ENCODE data around the gene CLINT1.
"Not testable (repeated sequence)": the region's sequence is repeated elsewhere in the genome, so short reads cannot be mapped to it uniquely, and the experiment has no call there.

CLINT1 gene

DNA sequence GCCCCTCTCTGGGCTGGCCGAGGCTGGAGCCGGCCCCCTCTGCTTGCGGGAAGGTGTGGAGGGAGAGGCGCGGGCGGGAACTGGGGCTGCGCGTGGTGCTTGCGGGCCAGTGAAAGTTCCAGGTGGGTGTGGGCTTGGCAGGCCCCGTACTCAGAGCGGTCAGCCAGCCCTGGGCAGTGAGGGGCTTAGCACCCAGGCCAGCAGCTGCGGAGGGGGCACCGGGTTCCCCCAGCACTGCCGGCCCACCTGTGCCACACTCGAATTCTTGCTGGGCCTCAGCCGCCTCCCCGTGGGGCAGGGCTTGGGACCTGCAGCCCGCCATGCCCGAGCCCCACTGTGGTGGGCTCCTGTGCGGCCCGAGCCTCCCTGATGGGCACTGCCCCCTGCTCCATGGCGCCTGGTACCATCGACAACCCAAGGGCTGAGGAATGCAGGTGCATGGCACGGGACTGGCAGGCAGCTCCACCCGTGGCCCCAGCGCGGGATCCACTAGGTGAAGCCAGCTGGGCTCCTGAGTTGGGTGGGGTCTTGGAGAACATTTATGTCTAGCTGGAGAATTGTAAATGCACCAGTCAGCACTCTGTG, 27.9 kb upstream of the CLINT1 start:
- Histone ChIP-seq H3K9me3 (ENCODE audit: control insufficient read depth, insufficient read depth, low read length) (peaks cover 2% of the 10 kb centered on the region; the same call in 1 of the 2 replicates), H3K4me1 (ENCODE audit: control insufficient read depth, insufficient read depth, low read length) (peaks cover 2% of the 10 kb centered on the region), H3K4me3 (ENCODE audit: low read depth, low read length) (no peak overlapping the region), H3K9ac (ENCODE audit: low read depth, low read length) (no peak overlapping the region), H3K36me3 (ENCODE audit: control insufficient read depth, insufficient read depth, low read length) (no peaks in the 10 kb centered on the region), H3K27me3 (ENCODE audit: control insufficient read depth, insufficient read depth, low read length) (no peaks in the 10 kb centered on the region), H3K27ac (ENCODE audit: low read depth, low read length) (no peak overlapping the region)

DNA sequence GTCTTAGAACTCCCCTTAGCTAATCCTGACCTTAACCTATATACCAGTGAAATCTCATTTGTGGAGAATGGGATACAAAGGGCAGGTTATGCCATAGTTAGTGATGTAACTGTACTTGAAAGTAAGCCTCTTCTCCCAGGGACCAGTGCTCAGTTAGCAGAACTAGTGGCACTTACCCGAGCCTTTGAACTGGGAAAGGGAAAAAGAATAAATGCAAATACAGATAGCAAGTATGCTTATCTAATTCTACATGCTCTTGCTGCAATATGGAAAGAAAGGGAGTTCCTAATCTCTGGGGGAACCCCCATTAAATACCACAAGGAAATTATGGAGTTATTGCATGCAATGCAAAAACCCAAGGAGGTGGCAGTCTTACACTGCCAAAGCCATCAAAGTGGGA, 26.1 kb upstream of the CLINT1 start:
- H3K9me3 ChIP-seq (ENCODE audit: control insufficient read depth, insufficient read depth, low read length): not testable (repeated sequence)

DNA sequence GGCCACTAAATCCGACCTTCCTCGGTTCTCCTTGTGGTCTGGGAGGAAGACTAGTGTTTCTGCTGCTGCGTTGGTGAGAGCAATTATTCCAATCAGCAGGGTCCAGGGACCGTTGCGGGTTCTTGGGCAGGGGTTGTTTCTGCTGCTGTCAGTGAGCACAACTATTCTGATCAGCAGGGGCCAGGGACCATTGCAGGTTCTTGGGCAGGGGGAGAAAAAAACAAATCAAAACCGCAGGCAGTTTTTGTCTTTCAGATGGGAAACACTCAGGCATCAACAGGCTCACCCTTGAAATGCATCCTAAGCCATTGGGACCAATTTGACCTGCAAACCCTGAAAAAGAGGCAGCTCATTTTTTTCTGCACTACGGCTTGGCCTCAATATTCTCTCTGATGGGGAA, 22.6 kb upstream of the CLINT1 start:
- not testable (repeated sequence) for H3K4me3 ChIP-seq (ENCODE audit: low read depth, low read length); H3K9me3 ChIP-seq (ENCODE audit: control insufficient read depth, insufficient read depth, low read length); H3K9ac ChIP-seq (ENCODE audit: low read depth, low read length); H3K36me3 ChIP-seq (ENCODE audit: control insufficient read depth, insufficient read depth, low read length); H3K27ac ChIP-seq (ENCODE audit: low read depth, low read length); H3K27me3 ChIP-seq (ENCODE audit: control insufficient read depth, insufficient read depth, low read length); H3K4me1 ChIP-seq (ENCODE audit: control insufficient read depth, insufficient read depth, low read length)

More for the DNA sequence above, 26.1 kb upstream of the CLINT1 start:
- not testable (repeated sequence) for H3K27me3 ChIP-seq (ENCODE audit: control insufficient read depth, insufficient read depth, low read length); H3K9ac ChIP-seq (ENCODE audit: low read depth, low read length); H3K4me3 ChIP-seq (ENCODE audit: low read depth, low read length); H3K27ac ChIP-seq (ENCODE audit: low read depth, low read length); H3K4me1 ChIP-seq (ENCODE audit: control insufficient read depth, insufficient read depth, low read length); H3K36me3 ChIP-seq (ENCODE audit: control insufficient read depth, insufficient read depth, low read length)

DNA sequence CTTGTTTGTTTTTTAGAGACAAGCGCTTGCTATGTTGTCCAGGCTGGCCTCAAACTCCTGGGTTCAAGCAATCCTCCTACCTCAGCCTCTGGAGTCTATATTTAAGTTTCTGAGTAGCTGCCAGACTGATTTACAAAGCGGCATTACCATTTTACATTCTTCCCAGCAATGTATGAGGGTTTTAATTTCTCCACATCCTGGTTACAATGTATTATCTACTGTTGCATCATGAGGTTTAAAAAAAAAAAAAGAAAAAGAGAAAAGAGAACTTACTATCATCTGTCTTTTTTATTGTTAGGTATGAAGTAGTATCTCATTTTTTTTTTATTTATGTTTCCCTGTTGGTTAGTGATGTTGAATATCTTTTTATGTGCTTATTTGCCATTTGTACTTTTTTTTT, 18.9 kb upstream of the CLINT1 start:
- Histone ChIP-seq H3K4me1 (ENCODE audit: control insufficient read depth, insufficient read depth, low read length) (peaks cover 6% of the 10 kb centered on the region), H3K9ac (ENCODE audit: low read depth, low read length) (no peak overlapping the region), H3K27ac (ENCODE audit: low read depth, low read length) (no peak overlapping the region), H3K4me3 (ENCODE audit: low read depth, low read length) (no peak overlapping the region), H3K36me3 (ENCODE audit: control insufficient read depth, insufficient read depth, low read length) (no peaks in the 10 kb centered on the region), H3K9me3 (ENCODE audit: control insufficient read depth, insufficient read depth, low read length) (no peaks in the 10 kb centered on the region), H3K27me3 (ENCODE audit: control insufficient read depth, insufficient read depth, low read length) (peaks cover 4% of the 10 kb centered on the region; the same call in 1 of the 2 replicates)

DNA sequence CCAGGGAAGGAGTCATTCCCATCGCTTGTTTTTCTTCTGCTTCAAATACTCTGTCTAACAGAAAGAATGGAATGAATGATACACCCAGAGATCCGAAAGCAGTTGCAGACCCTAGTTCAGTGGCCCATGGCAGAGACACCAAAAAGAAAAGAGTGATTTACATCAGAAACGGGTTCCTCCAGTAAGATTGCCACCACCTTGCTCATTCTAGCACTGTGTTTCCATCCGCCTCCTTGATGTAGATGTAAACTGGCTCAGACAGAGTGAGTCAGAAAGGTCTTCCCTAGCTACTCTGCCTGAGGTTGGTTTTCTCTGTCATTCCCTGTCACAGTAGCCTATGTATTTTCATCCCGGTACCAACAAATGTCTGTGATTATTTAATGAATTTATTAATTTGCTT, 15.9 kb upstream of the CLINT1 start:
- no peak overlapping the region for H3K27ac ChIP-seq (ENCODE audit: low read depth, low read length)
- no peaks in the 10 kb centered on the region for H3K4me1 ChIP-seq (ENCODE audit: control insufficient read depth, insufficient read depth, low read length)
- H3K27me3 ChIP-seq (ENCODE audit: control insufficient read depth, insufficient read depth, low read length): no peaks in the 10 kb centered on the region
- no peaks in the 10 kb centered on the region for H3K36me3 ChIP-seq (ENCODE audit: control insufficient read depth, insufficient read depth, low read length)
- H3K9ac ChIP-seq (ENCODE audit: low read depth, low read length): no peak overlapping the region
- no peaks in the 10 kb centered on the region for H3K9me3 ChIP-seq (ENCODE audit: control insufficient read depth, insufficient read depth, low read length)
- no peak overlapping the region for H3K4me3 ChIP-seq (ENCODE audit: low read depth, low read length)

DNA sequence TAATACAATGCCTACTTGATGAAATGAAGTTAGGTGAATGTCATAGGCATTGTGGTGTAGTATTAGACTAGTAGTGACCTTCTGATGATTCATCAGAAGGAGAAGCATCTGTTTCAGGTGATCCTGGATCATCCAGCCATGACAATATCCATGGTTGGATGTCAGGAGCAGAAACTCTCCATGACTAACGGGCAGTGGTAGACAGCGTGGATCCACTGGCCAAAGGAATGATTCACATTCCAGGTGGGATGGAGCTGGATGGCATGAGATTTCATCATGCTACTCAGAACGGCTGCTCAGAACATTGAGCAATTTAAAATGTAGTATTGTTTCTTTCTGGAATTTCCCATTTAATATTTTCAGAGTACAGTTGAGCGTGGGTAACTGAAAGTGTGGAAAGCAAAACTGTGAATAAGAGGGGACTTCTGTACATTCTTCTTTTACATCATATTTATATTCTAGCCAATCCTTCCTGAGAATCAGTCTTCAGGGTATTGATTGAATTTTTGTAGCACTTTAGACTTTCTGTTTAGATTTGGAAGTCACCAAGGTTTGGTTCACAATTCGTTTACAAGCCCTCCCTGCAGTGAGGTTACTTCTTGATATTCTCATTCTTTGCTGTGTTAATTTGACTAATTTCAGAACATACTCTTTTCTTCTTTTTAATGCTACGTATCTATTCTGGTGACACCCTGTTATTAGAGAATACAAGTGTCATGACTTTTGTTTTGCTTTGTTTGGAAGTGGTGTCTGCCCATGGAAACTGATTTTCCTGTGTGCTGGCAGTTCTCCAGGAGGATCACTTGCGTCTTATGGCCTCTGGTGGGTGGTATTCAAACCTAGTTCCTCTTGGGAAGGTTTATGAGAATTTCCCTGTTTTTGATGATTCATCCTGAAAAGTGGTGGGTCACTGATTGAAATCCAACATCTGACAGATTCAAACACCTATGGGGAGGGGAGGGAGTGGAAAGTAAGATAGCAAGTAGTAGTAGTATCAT, 12.2 kb upstream of the CLINT1 start:
- Histone ChIP-seq H3K27me3 (ENCODE audit: control insufficient read depth, insufficient read depth, low read length) (no peaks in the 10 kb centered on the region), H3K4me3 (ENCODE audit: low read depth, low read length) (no peak overlapping the region), H3K36me3 (ENCODE audit: control insufficient read depth, insufficient read depth, low read length) (no peaks in the 10 kb centered on the region), H3K4me1 (ENCODE audit: control insufficient read depth, insufficient read depth, low read length) (no peaks in the 10 kb centered on the region), H3K9me3 (ENCODE audit: control insufficient read depth, insufficient read depth, low read length) (no peaks in the 10 kb centered on the region), H3K9ac (ENCODE audit: low read depth, low read length) (no peak overlapping the region), H3K27ac (ENCODE audit: low read depth, low read length) (no peak overlapping the region)

DNA sequence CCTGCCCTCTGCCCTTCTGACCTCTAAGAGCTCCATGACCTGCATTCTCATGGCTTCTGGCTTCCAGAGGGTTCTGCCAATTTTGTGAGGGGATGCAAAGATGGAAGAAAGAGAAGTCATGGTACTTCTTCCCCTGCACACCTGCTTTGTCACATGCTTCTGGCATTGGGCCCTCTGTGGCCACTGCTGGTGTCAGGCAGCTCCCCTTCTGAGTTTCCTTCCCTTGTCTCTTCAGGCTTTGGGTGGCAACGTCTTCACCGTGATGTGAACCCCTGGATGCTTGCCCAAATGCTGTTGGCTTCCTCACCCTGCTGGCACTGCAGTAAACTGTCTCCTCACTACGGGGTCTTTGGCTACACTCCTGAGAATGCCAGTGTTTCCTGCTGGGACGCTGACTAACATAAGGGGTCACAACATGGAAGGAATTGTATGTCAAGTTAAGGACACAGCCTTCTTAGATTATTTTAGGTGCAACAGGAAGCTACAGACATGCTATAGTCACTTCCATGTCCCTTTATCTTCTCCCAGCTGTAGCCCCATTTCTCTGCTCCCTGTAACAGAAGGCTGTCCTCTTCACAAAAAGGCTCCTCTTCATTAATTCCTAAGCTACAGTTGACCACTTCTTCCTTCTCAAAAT, 8.9 kb upstream of the CLINT1 start:
- Histone ChIP-seq H3K27ac (ENCODE audit: low read depth, low read length) (no peak overlapping the region), H3K4me1 (ENCODE audit: control insufficient read depth, insufficient read depth, low read length) (0 out of 2 replicates have a peak, but pooled peaks cover 2% of the 10 kb centered on the region), H3K36me3 (ENCODE audit: control insufficient read depth, insufficient read depth, low read length) (no peaks in the 10 kb centered on the region), H3K9ac (ENCODE audit: low read depth, low read length) (no peak overlapping the region), H3K4me3 (ENCODE audit: low read depth, low read length) (no peak overlapping the region), H3K27me3 (ENCODE audit: control insufficient read depth, insufficient read depth, low read length) (no peaks in the 10 kb centered on the region), H3K9me3 (ENCODE audit: control insufficient read depth, insufficient read depth, low read length) (no peaks in the 10 kb centered on the region)

DNA sequence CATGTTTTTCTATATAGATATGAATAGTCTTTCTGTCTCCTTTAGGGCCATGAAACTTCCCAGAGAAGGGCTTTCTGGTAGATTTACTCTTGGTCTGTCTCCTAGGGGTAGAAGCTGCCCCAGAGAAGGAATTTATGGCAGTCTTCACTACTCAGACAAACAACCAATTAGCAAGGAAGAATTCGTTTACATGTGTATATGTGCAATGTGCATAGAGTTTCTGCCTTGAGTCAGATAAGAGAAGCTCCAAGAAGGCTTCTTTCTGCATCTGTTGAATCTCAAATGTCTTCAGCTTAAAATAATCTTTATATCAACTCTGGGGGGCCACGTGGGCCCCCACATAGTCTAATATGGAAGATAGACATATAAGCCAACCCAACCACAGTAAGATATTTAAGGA, 7.6 kb upstream of the CLINT1 start:
- no peak overlapping the region for H3K27ac ChIP-seq (ENCODE audit: low read depth, low read length)
- H3K9me3 ChIP-seq (ENCODE audit: control insufficient read depth, insufficient read depth, low read length): no peaks in the 10 kb centered on the region
- no peak overlapping the region for H3K4me3 ChIP-seq (ENCODE audit: low read depth, low read length)
- no peak overlapping the region for H3K9ac ChIP-seq (ENCODE audit: low read depth, low read length)
- no peaks in the 10 kb centered on the region for H3K36me3 ChIP-seq (ENCODE audit: control insufficient read depth, insufficient read depth, low read length)
- H3K4me1 ChIP-seq (ENCODE audit: control insufficient read depth, insufficient read depth, low read length): peaks cover 3% of the 10 kb centered on the region; the same call in 1 of the 2 replicates
- H3K27me3 ChIP-seq (ENCODE audit: control insufficient read depth, insufficient read depth, low read length): no peaks in the 10 kb centered on the region

DNA sequence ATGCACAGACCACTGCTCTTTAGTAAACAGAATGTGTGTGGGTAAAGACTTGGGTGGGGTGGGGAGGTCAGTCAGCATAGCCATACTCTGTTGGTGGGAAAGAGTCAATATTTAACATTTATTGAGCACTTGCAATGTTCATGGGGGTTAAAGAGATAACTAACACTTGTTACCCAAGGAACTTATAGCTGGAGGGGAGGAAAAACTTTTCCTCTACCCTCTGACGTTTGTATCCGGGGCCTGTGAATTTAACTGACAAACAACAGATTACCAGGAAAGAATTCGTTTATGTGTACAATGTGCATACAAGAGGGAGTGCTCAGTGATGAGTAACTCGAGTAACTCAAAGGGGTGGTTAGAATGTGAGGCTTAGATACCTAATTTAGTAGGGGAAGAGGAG, 6.8 kb upstream of the CLINT1 start:
- Histone ChIP-seq H3K4me1 (ENCODE audit: control insufficient read depth, insufficient read depth, low read length) (peaks cover 11% of the 10 kb centered on the region), H3K4me3 (ENCODE audit: low read depth, low read length) (no peak overlapping the region), H3K9ac (ENCODE audit: low read depth, low read length) (no peak overlapping the region), H3K9me3 (ENCODE audit: control insufficient read depth, insufficient read depth, low read length) (no peaks in the 10 kb centered on the region), H3K27ac (ENCODE audit: low read depth, low read length) (no peak overlapping the region), H3K27me3 (ENCODE audit: control insufficient read depth, insufficient read depth, low read length) (no peaks in the 10 kb centered on the region), H3K36me3 (ENCODE audit: control insufficient read depth, insufficient read depth, low read length) (no peaks in the 10 kb centered on the region)

DNA sequence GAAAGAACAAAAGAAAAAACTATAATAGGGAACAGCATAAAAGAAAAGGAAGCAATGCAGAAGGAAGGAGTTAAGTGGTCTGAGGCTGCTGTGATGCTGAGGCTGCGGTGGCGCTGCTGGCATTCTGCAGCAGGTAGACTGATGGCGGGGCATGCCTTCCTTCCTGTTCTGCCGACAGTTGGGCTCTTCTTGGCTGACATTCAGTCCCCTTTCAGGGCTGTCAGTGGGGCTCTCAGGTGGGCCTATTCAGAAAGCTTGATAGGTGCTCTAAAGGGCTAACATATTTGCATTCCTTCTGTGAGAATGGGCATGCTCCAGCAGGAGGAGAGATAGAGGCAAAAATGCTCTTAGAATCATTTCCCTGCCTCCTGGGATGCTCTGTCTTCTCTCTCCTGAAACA, 5.1 kb upstream of the CLINT1 start:
- Histone ChIP-seq H3K27me3 (ENCODE audit: control insufficient read depth, insufficient read depth, low read length) (no peaks in the 10 kb centered on the region), H3K4me3 (ENCODE audit: low read depth, low read length) (no peak overlapping the region), H3K9ac (ENCODE audit: low read depth, low read length) (no peak overlapping the region), H3K27ac (ENCODE audit: low read depth, low read length) (no peak overlapping the region), H3K4me1 (ENCODE audit: control insufficient read depth, insufficient read depth, low read length) (peaks cover 15% of the 10 kb centered on the region), H3K9me3 (ENCODE audit: control insufficient read depth, insufficient read depth, low read length) (no peaks in the 10 kb centered on the region), H3K36me3 (ENCODE audit: control insufficient read depth, insufficient read depth, low read length) (no peaks in the 10 kb centered on the region)

Data from HUES48 (cell line).